Stimulated activated CD8-positive, alpha-beta memory T cell treated with anti-CD3 and anti-CD28 coated beads, Interleukin-2, amount 100 ng/mL, for 1 hour (primary cell): ENCODE measurements around the gene SOD2.
"Not testable (repeated sequence)": the region's sequence is repeated elsewhere in the genome, so short reads cannot be mapped to it uniquely, and the experiment has no call there.

ENCODE experiments used
- DNase-seq, 2 donors: peaks; one replicate each; pipeline ENCODE4 v3.0.0-alpha.2; 2020; ENCODE audit warnings: low read depth in 2 of 2

SOD2 gene

DNA sequence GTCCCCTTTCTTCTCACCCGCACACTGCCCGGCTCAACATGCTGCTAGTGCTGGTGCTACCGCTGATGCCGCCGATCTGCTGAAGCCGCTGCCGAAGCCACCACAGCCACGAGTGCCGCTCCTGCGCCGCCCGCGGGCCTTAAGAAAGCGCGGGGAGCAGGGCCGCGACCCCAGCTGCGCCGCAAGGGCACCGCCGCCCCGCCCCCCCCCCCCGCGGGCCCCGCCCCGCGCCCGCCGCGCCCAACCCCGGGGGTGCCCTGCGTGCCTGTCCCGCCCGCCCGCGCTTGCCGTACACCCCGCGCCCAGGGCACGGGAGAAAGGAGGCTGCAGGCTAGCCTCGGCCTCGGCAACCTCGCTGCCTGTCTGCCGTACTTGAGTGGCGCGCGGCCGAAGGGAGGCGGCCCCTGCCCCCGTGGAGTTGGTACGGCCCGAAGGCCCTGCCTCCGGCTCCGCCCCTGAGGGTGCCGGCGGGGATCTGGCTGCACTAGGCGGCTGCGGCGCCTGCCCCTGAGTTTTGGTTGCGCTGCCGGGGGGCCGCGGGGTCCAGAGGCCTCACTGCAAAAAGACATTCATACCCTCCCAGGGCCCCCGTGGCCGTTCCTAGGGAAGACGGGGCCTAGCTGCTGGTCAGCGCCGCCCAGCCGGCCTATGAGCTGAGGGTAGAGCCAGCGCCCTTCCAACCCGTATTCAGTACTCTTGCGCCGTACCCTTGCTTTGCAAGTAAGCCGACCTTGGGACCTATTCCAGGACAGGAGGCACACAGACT, at the start of gene SOD2:
Gene SOD2 (minus strand): TSS at position 114 of the 766 bp plus-strand sequence. CDS start 74 bp downstream, at position 40.
- peak; percentile 61 to 67 for DNase-seq

DNA sequence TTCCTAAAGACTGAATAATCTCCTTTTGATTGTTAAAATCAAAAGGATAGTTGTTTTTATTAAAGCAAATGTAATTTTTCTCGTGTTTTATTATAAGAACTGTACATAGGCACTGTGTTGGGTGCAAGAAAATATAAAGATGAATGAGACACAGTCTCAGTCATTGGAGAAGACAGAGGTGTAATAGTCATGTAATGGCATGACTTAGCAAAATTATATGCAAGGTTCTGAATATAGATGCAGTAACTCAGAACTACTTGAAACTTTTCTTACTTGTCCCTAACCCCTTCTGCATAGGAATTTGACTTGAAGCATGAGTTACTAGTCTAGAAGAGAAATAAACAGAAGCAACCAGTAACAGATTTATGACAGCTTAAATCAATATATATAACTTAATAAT, 49.1 kb upstream of the SOD2 start:
- no peak for DNase-seq

DNA sequence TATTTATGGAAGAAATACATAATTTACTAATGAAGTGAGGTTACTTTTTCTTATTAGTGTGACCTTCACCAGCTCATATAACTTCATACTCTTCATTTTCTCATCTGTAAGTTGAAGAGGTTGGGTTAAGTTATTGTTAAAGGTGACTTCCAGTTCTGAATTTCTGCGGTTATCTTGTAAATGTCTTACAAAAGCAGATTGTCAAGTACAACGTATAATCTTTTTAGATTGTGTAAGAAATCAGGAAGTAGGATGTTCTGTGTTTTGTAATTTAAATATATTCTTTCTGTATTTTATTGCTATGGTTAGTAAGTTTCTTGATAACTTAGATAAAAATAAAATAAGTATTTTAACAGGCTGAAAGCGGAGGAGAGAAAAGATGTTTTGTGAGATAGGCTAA, 46.3 kb upstream of the SOD2 start:
- no peak for DNase-seq

DNA sequence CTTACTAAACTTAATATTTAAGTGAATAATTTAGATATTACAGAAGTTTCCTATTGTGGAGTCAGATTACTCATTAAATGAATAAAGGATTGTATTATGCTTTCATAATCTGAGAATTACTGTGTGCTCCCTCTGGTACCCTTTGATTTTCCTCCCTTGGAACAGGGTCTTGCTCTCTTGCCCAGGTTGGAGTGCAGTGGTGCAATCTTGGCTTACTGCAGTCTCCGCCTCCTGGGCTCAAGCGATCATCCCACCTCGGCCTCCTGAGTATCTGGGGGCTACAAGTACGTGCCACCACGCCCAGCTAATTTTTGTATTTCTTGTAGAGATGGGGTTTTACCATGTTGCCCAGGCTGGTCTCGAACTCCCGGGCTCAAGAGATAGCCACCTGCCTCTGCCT, 43.9 kb upstream of the SOD2 start:
- DNase-seq = no peak

DNA sequence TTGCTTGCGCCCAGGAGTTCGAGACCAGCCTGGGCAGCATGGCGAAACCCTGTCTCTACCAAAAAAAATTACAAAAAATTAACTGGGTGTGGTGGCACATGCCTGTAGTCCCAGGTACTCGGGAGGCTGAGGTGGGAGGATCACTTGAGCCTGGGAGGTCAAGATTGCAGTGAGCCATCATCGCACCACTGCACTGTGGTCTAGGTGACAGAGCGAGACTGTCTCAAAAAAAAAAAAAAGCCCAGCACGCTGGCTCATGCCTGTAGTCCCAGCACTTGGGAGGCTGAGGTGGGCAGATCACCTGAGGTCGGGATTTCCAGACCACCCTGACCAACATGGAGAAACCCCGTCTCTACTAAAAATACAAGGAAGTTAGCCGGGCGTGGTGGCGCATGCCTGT, 40.4 kb upstream of the SOD2 start:
- DNase-seq = not testable (repeated sequence)

DNA sequence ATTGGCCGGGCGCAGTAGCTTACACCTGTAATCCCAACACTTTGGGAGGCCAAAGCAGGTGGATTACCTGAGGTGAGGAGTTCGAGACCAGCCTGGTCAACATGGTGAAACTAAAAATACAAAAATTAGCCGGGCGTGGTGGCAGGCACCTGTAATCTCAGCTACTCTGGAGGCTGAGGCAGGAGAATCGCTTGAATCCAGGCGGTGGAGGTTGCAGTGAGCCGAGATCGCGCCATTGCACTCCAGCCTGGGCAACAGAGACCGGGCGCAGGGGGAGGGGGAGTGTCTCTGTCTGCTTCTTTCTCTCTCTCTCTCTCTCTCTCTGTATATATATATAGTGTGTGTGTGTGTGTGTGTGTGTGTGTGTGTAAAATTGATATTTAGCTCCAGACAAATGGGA, 39.5 kb upstream of the SOD2 start:
- not testable (repeated sequence) for DNase-seq

DNA sequence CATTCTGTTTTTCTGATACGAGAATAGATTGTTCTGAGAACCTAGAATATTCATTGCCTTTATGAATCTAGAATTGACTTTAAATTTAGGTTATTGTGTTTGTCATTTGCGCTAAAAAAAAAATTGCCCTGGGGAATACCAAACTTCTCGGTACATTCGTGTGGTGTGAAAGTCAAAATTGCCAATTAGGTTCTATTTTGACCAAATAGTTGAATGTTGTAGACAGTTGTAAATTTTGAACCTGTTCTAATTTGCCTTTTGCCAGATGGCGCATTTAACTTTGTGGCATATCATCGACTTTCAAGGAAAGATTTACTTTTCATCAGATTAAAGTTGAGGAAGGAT, 37.3 kb upstream of the SOD2 start:
- DNase-seq = no peak

DNA sequence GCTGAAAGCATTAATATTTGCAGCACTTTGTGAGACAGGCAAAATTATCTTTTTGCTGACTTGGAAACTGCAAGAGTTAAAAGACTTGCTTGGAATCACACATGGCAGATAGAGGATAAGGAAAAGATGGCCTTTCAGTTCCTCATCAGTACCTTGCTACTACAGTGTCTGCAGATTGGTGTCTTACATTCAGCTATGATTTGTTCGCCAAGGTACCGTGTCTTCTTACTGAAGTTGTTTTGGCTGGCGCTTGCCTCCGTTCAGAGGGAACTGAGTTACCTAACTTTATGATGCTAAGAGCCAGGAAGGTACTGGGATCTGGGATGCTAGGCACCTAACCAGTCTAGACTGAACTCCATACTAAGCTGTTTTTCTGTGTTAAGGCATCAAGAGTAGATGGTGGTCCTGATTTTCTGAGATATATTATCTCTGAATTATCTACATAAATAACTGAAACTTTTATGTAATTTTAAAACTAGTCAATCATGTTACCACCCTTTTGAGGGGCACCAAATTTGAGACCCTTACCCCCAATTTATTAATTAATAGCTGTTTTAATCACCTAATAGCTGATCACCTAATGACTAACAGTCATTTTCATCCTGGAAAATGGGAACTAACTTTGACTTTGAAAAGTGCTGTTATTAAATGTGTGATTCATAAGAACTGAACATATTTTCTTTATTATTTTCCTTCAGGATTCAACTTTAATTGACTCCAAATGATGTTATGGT, 36.7 kb upstream of the SOD2 start:
- no peak for DNase-seq

DNA sequence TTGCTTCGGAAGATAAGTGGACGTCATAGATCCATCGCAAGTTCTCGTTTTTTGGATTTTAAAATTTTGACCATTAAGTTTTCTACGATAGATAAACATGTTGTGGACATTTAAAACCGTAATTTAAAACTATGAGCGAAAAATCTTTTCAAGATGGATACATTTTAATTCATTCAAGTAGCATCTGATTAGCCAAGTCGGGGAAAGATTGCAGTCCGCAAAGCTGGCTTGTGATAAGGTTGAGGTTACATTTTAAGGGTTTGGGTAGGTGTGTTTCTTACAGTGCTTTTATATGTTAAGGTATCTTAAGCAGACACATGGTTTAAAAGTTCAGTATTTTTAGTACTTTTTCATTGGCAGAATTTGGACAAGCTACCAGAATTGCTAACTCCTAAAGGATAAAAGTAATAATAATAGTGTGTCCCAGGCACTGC, 35.5 kb upstream of the SOD2 start:
- no peak for DNase-seq

DNA sequence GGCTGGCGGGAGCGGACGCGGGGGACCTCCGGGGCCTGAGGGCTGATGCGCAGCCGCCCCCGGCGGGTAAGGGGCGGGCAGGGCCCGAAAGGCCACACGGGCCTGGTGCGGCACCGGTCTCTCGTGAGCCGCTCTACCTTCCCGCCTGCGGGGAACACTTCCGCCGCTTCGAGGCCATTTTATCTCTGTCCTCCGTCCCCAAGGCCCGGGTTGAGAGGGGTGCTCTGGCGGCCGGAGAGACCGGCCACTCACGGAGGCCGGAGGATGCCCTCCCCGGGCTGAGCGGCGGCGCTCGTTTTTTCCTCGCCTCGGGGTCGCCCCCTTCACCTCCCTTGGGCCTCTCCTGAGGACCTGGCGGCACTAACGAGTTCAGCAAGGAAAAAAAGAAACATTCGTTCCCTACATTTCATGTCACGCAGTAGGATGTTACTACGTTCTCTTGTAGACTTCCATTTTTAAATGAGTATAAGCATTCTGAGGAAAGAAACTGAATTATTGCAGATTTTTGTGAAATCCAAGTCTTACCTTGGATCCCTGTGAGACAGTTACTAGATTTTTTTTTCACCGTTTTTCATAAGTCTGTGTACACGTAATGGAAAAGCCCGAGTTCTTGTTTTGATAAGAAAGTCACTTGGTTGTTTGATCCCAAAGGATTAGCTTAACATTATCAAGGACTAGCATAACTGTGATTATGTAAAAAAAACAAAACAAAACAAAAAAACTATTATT, 34.8 kb upstream of the SOD2 start:
- DNase-seq = no peak

DNA sequence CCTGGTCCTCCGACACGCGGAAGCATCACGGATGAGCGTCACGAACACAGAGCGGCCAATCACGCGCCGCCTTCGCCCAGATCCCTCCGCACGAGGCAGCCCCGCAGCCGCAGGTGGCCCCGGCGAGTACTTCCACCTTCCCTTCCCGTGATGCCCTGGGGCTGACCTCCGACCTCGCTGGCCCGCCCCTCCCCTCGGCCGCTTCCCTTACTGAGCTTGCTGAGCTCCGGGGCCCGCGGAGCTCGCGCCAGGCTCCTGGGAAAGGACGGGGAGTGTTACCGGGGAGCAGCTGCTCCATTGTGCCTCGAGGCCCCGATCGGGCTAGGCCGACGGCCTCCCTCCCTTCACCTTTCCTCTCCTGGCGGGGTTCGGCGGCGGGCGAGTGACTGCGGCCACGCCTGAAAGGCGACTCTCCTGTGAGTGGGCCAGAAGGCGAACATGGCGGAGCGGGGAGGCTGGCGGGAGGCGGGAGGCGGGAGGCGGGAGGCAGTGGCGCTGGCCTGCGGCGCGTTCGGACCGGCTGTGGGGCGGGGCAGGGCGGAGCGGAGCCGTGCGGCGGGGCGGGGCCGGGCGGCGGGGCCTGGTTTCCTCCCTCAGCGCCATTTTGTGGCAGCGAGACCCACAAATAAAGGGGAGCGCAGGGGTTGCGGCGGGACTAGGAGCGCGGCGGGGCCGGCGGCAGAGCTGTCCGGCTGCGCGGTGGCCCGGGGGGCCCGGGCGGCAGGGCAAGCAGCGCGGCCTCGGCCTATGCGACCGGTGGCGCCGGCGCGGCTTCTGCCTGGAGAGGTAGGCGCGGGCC, 34.1 kb upstream of the SOD2 start, which contains the start of gene WTAP:
Gene WTAP (plus strand): TSS at position 589 of the 799 bp plus-strand sequence. CDS start 8,760 bp downstream, outside the sequence.
- DNase-seq = peak; percentile 90 to 96

DNA sequence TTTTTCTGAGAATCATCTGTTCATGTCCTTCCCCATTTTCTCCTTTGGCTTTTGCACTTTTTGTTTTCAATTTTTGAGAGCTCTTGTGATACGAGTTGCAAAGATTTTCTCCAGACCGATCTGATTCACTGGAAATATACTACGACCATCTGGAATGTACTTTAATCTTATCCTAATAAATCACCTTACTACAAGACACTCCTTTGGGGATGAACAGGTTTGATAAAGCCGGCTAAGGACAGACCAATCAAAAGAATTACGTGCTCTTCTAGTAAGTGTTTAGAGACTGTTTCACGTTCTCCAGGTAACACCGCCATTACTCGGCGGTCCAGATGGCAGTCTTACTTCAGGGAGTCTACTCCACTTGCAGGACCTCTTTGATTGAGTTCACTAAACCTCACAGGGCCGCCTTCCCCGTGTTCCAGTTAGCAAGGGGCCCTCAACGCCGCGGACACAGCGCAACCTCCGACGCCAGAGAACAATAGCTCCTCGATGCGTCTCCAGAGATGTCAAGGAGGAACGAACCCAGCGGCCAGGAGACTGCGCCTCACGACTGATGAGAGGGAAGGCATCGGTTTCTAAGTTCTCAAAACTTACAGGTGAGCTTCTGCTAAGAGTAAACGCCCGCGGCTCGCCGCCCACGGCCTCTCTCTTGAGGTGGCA, 33.3 kb upstream of the SOD2 start:
- no peak for DNase-seq

DNA sequence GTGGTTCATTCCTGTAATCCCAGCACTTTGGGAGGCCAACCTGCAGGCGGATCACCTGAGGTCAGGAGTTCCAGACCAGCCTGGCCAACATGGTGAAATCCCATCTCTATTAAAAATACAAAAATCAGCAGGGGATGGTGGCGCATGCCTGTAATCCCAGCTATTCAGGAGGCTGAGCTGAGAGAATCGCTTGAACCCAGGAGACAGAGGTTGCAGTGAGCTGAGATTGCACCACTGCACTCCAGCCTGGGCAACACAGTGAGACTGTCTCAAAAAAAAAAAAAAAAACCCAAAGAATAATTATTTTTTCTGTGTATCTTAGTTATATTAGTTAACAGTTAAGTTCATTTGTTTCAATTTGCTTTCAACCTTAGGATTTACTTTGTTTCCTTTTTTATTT, 32.2 kb upstream of the SOD2 start:
- not testable (repeated sequence) for DNase-seq

DNA sequence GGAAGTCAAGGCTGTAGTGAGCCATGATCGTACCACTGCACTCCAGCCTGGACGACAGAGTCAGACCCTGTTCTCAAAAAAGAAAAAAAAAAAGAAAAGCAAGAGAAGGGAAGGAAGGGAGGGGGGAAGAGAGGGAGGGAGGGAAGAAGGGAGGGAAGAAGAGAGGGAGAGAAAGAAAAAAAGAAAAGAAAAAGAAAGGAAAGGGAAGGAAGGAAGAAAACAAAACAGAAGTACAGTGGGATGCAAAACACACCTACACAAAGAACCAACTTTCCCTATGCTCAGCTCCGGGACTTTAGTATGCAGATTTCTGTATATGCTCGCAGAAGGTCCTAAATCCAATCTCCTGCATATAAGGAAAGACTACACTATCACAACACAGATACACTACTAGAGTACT, 31.7 kb upstream of the SOD2 start:
- DNase-seq = no peak

DNA sequence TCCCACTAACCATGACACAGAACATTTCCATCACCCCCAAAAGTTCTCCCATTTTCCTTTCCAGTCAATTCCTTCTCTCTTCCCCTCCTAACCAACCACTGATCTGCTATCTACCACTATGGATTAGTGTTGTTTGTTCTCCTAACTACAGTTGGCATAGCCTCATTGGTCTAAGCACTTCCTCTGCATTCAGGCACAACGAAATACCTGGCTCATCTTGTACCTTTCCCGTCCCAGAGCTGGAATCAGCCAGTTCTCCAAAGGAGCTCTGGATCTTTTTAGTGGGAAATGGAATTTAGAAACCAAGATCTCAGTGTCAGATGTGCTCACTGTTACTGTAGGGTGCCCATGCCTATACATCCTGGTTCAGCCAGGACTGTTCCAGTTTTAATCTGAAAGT, 30.2 kb upstream of the SOD2 start:
- DNase-seq = no peak

DNA sequence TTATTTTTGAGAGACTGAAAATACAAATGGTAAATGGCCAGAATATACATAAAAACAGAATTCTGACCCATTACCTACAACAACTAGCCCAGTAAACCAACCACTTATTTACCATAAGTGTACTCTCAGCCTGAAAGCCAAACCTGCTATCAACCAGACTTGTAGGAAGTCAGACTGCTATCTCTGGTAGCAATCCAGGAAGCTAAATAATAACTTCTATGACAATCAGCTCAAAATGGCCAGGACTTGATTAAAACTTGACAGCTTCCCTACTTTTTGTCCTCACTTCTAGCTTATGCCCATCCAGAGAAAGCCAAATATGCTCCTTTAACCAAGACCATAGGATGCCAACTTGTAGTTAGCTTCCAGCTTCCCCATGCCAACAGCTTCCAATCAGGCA, 29.6 kb upstream of the SOD2 start:
- no peak for DNase-seq

DNA sequence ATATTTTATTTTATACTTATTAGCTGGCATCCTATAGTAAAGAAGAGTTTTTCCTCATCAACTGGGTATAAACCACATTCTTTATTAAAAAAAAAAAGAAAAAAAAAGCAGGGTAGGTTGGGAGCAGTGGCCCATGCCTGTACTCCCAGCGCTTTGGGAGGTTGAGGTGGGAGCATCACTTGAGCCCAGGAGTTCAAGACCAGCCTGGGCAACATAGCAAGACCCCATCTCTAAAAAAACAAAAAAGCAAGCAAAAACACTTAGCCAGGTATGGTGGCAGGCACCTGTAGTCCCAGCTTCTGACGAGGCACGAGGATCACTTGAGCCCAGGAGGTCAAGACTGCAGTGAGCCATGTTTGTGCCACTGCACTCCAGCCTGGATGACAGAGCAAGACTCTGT, 28.9 kb upstream of the SOD2 start:
- not testable (repeated sequence) for DNase-seq

DNA sequence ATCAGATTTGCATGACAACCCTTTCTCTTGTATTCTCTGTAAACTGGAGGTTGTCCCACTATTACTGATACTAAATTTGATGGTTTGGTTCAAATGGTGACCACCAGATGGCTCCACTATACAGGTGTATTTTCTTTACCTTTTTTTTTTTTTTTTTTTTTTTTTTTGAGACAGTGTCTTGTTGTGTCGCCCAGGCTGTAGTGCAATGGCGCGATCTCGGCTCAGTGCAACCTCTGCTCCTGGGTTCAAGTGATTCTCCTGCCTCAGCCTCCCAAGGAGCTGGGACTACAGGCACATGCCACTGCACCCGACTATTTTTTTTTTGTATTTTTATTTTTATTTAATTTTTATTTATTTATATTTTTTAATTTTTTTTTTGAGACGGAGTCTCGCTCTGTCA, 27.7 kb upstream of the SOD2 start:
- DNase-seq = peak in 1 of 2 donors; percentile 5

DNA sequence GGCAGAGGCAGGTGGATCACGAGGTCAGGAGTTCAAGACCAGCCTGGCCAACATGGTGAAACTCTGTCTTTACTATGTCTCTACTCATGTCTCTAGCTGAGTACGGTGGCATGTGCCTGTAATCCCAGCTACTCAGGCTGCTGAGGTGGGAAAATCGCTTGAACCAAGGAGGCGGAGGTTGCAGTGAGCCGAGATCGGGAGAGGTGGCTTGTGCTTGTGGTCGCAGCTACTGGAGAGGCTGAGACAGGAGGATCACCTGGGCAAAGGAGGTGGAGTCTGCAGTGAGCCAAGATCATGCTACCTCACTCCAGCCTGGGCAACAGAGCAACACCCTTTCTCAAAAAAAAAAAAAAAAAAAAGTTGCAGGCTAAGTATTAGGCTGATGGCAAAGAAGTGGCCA, 26.2 kb upstream of the SOD2 start:
- no peak for DNase-seq

DNA sequence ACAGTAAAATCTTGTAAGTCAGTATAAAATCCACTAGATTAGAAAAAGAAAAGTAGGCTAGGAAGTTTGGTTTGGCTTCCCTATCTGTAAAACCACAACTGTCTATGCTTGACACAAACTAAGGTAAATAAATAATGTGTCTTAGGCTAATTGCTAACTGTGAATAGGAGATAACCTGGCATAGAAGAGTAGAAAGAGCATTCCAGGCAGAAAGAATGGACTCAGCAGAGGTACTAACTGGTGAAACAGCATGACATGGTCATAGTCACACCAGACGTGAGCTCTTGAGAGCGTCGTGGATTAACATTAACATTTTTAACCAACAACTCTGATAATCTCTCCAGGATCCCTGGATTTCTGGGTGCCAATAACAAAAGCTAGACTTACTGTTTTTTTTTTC, 25.6 kb upstream of the SOD2 start:
- DNase-seq = no peak
